GM21360 (cell line): Measurements from ENCODE around the gene PAPPA2.

Experiments used
- ATAC-seq: cut with Tn5 transposase; IDR thresholded peaks from one replicate; pipeline ENCODE4 v1.9.1; 2021; ENCODE audit warnings: mild to moderate bottlenecking, moderate library complexity; ENCODE audit not compliant: unreplicated experiment

Gene PAPPA2

DNA sequence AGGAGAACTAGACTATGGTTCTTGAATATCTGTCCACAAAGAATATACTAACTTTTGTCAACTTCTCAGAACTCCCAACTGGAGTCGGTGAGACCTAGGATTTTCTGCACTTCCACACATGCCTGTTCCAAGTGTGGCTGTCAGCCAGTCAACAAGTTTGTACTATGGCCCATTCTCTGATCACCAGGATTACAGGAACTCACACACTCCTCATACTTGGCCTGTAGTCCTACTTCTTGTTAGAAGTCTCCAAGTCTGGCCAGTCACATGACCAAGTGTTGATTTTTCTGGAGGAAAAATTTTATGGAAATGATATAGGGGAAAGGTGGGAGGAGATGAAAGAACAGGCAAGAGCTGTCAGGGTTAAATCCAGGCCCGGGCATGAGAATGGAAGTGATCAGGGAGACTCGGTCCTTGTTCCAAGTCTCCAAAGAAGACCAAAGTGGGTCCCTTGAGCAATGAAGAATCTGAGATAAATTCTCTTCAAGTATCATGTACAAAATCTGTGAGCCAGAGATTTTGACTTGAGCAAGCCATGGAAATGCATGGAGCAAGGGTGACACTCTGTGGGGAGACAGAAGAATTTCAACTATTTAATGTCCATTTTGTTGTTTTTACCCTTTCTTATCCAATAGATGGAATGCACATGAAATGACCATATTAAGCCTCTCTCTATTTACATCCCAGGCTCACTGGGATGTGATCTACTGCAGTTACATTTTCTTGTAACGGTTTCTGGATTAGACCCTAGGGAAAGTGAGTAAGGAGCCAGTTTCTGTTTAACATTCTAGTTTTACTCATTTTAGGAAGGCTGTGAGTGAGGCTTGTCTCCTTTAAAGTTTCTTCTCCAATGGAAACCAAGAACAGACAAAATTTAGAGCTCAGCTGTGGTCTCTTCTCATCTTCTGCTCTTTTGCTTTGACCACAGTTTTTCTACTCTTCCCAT lies 380.6 kb downstream of the PAPPA2 start:
- ATAC-seq = no peak

DNA sequence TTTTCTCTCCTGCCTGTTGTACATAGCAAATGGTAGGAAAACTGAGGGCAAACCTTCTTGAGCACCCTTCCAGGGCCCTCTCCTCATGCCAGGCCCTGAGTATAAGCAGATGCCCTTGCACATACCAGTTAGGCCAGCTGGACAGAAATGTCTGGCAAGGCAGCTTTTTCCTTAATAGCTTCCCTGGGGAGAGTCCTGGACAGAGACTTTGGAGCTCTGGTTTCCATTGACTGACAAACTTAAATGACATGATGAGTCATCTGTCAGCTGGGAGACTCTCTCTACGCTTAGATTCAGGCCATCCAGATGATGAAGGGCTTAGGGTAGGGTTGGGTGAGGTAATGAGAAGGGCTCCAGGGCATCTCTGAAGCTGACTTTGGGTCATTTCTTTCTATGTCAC lies 384.1 kb downstream of the PAPPA2 start:
- ATAC-seq = no peak

DNA sequence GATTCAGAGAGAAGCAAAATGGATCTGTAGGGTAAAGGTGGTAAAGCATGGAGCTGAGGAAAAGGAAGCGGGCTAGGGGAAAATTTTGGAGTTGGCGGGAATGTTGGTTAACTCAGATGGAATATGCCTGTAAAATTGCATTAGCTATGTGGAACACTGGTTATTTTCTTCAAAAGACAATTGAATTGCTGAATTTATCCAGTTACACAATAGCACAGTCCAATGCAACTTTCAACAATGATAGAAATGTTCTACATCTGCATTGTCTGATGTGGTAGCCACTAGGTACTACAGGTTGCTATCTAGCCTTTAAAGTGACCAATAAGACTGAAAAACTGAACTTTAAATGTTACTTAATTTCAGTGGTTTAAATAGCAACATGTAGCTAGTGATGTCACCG lies 386.3 kb downstream of the PAPPA2 start:
- ATAC-seq = no peak

DNA sequence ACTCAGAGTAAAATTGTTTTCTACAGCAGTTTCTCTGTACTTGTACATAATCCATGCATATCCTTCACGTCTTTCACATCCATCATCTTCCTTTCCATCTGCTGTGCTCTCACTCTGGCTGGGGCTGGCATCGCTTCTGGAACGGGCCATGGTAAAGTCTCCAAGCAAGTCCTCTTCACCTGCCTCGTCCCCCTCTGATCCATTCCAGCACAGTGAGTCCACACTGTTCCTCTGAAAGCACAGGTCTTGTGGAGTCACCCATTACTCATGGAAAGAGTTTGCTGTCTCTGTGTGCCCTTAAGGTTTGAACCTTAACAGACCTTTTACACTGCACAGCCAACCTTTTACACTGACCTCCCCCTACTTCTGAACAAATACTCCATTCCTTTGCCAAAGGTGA lies 387.9 kb downstream of the PAPPA2 start:
- ATAC-seq = no peak

DNA sequence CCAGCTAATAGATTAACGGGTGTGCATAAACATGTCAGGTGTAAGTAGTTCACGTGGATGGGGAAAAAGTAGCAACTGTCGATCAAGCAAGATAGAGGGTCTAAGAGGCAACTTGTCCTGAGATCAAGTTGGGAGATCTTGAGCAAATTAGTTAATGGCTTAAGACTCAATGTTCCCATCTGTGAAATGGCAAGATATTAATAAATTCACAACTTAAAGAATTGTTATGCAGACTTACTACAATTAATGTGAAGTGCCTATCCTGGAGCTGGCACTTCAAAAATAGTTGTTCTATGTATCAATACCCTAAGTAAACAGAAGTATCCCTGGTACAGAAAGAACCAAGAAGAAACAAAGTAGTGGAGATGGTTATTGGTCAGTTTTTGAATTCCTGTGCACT lies 389.1 kb downstream of the PAPPA2 start:
- ATAC-seq = no peak

DNA sequence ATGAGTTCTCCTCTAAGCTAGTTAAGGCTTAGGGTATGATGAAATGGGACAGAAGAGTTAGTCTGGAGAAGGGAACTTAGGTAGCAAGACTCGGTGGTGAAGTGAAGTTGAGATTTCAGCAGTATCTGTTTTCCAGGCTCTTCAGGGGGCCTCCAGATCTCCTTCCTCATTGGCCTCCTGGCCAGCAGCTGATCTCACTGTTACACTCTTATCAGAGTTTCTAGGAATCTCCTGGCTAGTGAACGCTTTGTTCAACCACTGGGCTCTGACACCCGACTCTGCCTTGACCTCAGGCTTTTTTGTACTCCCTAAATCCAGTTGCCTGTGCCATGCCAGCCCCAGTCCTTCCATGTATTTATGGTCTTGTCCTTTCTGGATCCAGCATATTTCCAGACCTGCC lies 390.5 kb downstream of the PAPPA2 start:
- no peak for ATAC-seq

DNA sequence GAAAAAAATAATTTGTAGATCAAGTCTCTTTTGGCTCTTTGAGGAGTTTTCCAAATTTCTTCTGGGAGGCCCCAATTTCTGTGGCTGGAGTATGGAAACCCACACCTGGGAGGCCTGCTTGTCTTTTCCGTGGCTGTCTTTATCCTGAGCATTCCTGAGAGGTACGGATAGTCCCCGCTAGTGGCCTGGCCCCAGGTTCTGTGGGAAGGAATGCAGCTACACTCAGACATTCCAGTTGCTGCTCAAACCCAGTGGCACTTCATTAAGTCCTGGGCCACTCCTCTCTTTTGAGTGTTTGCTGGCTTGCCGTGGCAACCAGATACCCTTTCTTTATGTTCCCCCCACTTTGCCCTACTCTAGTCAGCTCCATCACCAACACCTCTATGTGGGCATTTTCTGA lies 391.1 kb downstream of the PAPPA2 start:
- ATAC-seq = no peak

DNA sequence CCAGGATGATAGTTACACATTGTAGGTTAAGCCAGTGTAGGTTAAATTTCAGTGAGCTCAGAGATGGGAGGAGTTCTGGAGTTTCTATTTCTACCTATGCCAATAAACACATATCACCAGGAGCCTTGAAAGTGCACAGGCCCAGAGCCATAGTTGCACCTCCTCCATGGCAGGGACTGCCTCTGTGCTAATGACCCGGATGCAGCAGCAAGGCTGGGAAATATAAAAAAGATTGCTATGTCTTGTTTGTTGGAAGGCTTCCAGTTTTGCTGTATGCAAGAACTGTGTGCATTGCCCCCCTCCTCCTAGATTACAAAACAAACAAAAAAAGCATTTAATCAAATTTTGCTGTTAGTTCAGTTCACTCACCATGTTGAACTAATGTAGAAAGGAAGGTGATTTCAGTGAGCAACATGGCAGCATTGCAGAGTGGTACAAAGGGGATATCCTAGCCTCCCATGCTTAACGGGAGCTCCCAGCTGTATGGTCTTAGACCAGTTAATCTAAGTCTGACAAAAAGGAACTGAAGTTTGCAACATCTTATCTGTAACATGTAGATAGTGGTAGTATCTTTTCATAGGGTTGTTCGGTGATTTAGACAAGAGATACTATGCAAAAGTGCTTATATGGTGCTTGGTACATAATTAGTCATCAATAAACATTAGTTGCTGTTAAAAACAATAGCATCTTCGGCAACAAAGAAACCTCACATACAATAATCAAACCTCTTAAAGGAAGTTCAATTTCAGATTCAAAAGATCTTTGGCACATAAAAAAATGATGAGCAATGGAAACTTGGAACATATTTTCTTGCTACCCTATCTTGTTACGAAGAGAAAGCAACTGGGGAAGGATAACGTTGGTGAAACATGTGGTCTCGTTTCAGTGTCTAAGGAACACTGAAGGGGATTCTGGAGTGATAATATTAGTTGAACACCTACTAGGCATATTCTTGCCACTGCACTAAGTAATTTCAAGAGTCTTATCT lies 392.1 kb downstream of the PAPPA2 start:
- ATAC-seq = no peak

DNA sequence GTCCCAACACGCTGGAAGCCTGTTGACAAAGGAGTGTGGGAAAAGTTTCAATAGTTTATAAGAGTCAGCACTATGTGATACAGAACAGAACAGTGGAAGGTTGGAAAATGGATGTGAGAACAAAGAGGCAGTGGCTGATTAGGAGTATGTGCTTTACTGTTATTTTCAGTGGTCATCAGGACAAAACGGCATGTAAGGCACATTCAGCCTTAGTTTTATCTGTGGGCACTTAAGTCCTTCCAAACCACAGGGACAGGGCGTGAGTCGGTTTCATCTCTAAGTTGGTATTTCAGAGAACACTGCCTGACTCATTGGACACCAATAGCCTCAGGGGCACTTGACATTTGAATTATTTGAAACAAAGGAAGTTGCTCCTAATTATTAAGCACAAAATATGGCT lies 394.7 kb downstream of the PAPPA2 start:
- no peak for ATAC-seq

DNA sequence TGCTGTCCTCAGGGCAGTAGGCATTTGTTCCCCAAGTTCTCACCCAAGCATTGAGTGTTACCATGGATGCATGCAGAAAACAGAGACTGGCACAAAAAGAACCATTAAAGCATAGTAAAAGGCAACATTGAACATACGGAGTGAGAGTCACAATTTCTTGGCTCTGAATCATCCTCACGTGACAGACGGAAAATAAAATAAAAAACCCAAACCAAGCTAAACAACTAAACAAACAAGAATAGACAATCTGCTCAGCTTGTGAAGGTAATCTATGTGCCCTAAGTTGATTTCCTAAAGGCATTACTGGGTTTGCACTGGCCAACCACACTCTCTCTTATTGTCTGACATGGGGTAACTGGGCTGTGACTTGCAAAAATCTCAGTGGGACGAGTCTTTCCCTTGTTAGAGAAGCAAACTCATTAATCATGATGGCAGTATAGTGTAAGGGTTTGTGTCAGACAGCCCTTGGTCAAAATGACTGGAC lies 395.5 kb downstream of the PAPPA2 start:
- no peak for ATAC-seq

DNA sequence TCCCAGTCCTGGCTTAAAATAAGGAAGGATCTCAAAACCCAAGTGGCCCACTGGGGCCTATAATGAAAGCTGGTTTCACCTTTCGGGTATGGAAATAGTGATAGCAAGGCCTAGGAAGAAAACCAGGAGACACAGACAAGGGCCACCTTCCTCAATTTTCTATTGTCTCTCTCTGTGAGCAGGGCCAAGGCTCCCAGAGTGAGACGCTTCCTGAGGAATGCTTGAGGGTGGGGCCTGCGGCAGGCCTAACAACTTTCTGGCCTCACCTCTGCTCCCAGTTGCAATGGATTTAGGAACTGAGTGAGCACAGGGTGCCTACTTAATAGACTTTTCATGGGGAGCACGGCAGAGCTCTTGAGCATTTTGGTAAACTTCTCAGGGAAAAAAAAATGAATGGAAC lies 400.6 kb downstream of the PAPPA2 start:
- ATAC-seq = no peak

DNA sequence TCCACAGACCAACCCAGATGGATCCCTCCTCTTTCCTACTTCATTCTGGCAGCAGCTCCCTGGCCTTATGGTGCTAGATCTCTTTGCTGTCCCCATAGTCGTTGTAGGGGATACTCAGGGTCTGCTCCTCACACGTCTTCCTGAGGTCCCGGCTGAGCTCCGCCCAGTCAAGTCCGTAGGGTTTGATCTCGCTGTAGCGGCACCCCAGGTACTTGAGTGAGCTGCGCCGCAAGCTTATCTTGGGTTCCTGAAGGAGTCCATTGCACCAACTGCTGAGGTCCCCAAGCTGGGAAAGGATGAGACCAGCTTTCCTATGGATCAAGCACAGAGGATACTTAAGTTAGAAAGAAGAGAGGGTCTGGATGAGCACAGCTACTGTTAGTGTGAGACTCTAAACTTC lies 401.2 kb downstream of the PAPPA2 start:
- ATAC-seq = no peak

DNA sequence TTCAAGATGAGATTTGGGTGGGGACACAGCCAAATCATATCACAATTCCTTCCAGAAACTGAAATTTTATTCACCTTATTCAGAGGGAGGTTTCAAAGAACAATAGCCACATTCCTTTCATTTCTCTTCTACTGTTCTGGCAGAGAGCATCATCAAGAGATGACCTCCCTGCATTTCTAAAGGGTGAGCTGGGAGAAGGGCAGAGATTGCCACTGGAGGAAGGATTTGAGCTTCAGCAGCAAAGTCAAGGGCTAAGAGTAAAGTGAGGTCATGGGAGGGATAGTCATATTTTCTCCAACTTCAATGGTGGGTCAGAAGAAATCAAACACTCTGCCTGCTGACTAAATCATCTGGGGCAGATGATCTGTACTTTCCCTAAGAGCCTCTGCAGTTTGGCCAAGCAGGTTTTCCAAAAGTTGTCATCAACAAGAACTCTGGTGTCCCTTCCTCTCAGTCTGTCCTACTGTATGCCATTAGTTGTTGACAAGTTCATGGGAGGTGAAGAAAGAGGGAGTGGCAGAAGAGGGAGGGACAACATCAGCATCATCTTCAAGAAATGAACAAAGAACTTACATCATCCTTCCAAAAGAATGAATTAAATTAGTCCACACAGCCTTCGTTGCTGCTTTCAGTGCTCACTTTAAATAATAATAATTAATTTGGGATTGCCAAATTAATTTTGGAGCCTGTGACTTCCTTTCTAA lies 403.2 kb downstream of the PAPPA2 start:
- no peak for ATAC-seq

DNA sequence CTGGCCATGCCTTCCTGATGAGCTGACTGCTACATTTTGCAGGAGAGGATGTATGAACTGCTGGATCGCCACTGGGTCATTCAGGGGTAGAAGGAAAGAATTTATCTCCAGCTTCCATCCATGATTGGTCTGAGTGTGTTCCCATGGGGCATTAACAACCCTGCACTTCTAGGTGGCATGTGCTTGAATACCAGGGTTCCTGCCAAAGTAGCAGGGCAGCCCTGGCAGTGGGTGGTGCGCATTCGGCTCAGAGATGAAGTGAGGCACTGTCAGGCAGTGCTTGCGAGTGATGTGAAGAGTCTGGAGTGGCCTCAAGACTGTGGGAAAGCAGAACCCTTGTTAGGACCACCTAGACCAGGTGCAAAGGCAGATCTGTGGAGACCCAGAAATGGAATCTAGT lies 406.6 kb downstream of the PAPPA2 start:
- ATAC-seq = no peak

DNA sequence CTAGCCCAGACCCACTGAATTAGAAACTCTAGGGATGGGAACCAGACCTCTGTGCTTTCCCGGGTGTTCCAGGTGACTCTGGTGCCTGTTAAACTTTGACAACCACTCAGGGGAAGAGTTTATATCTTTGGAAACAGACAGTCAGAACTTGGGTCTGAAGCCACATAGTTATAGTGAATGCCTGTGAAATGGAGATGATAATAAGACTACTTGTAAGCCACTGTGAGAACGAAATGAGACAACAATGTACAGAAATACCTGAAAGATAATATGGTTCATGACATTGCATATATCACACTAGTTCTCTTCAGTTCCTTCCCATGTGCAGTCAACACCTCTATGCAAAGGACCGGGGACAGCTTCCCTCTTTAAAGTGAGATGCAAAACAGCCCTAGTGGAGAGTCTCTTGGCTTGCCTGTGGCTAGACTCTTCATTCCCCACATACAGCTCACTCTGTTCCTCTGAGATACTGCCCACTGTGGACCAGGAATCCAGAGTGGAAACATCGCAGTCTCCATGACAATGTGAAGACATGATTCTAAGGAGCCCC lies 414.1 kb downstream of the PAPPA2 start:
- ATAC-seq = no peak

DNA sequence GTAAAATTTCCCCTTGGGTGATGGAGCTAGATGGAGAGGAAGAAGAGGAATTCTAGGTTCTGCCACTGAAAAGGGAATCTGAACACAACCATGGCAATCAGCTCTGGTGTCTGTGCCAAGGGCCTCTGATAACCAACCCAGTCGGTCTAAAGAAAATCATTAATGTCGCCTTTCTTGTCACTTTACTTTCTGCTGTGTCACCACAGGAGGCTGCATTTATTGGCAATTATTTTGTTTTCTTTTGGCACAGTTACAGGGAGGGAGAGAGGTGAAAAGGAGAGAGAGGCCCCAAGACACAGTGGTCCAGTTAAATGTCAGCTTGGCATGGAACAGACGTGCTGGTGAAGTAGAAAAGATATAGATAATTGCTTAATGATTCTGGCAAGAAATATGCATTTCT lies 414.6 kb downstream of the PAPPA2 start:
- no peak for ATAC-seq

DNA sequence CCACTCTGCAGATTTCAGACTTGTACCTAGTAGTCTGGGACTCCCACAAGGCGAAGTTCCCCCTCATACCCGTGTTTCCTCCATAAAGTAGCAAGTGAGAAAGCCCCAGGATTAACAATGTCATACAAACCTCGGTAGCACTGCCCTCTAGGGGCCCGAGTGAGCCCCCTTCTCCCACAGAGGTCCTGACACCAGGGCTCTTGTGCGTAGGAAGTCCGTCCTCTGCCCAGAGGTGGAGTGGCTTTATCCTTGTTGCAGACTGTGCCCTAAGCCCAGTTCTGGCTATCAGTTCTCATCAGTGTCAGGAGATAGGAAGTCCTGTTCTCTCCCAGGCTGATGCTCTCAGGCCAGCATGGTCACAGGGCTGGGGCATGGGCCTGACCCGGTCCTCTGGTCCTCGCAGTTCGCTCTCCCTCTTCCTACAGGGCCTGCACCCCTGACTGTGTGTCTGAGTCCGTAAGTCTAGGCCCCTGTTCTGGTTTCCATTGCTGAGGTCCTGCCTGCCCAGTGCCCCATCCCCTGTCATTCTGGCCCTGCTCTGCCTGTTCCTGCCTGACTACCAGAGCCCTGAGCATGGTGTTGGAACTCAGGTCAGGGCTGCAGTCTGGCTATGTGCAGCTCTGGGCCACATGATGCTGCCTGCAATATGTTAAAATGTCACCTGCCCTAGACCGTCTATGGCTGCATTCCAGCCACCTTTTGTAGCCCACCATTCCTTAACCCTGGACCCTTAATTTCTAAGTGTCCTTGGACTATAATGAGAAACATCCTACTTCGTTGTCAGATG lies 416.0 kb downstream of the PAPPA2 start:
- no peak for ATAC-seq

DNA sequence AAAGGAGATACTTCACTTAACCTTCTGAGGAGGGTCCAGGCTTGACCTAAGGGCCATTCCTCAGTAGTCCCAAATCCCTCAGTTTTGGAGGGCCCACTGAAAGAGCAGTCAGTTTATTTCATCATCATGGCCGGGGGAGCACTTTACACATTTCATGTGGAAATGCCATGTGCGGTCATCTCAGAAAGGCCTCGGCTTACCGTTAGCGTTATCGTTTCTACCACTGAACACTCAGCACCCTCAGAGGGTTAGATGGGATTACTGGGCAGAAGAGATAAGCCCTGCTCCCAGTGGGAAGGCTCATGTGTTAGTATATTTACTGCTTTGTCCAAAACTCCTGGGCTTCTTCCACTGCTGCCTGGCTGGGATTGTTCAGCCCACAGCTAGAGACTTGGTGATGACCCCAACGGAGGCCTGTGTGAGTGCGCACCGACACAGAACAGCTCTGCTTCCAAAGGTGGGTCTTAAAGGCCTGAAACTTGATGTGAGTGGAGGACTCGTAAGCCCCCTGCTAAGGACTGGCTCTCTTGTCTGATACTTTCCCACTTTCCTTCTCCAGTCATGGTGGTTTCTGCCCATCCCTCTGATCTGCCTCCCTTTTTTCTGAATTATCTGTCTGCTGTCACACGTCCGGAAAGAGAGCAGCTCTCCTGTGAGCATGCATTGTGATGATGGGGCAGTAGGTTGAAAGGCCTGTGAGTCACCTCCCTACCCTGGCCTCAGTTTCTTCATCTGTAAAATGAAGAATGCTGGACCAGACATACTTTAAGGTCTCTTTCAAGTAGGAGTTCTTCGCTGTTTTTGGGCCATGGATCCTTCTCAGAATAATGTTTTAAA lies 417.0 kb downstream of the PAPPA2 start:
- ATAC-seq = no peak
